MCF 10A (cell line): ENCODE measurements around the gene TBRG4. TPM values are rescaled to one million over a fixed set of nuclear protein-coding genes. Genes with fewer than 3 reads are reported as not detected.
A peak's percentile ranks its signal among the peaks of the same experiment; 100 is the strongest.
"Not testable (repeated sequence)": the region's sequence is repeated elsewhere in the genome, so short reads cannot be mapped to it uniquely, and the experiment has no call there.

ENCODE experiments used
- BruUV-seq: library from RNA; stranded (reverse); fragments of 400-500 nt; replicated peaks from 2 replicates; lab custom pipeline; 2021; lab: Mats Ljungman, UMichigan
- CTCF ChIA-PET: fragments of 300-600 bp; sonication (Branson Sonifier 250); formaldehyde crosslinking; extraction: SDS; loops from one replicate; lab custom pipeline; 2021; ENCODE audit warnings: antibody characterized with exemption, inconsistent platforms; lab: Yijun Ruan, JAX
- POLR2A ChIA-PET: fragments of 300-600, 350-650 bp; sonication (Branson Sonifier 250); formaldehyde crosslinking; extraction: SDS; loops from one replicate; lab custom pipeline; 2020; ENCODE audit warnings: antibody characterized with exemption, inconsistent platforms; lab: Yijun Ruan, JAX
- DNase-seq: peaks from one replicate; pipeline ENCODE4 v3.0.0-alpha.2; 2018; ENCODE audit not compliant: unreplicated experiment
- H3K27ac Mint-ChIP-seq: one replicate; pipeline ENCODE4 v1.8.0; 2022; ENCODE audit warnings: mild to moderate bottlenecking, low read depth, mixed read lengths; ENCODE audit not compliant: unreplicated experiment
- H3K27me3 Mint-ChIP-seq: one replicate; pipeline ENCODE4 v1.8.0; 2022; ENCODE audit warnings: mixed read lengths; ENCODE audit not compliant: insufficient read depth, unreplicated experiment
- H3K36me3 Mint-ChIP-seq: one replicate; pipeline ENCODE4 v1.8.0; 2022; ENCODE audit warnings: mild to moderate bottlenecking, moderate library complexity, mixed read lengths; ENCODE audit not compliant: insufficient read depth, unreplicated experiment
- H3K4me1 Mint-ChIP-seq: one replicate; pipeline ENCODE4 v1.8.0; 2022; ENCODE audit warnings: mixed read lengths; ENCODE audit not compliant: insufficient read depth, unreplicated experiment
- H3K4me3 Mint-ChIP-seq: one replicate; pipeline ENCODE4 v1.8.0; 2022; ENCODE audit warnings: mild to moderate bottlenecking, moderate library complexity, mixed read lengths; ENCODE audit not compliant: unreplicated experiment
- H3K9me3 Mint-ChIP-seq: one replicate; pipeline ENCODE4 v1.8.0; 2022; ENCODE audit warnings: mixed read lengths; ENCODE audit not compliant: unreplicated experiment
- intact Hi-C: fragments of 100-400 bp; cut with micrococcal nuclease; formaldehyde crosslinking; loops from 2 replicates; pipeline ENCODE4 v1.14.1; 2022
- total RNA-seq: library from RNA; stranded (reverse); gene quantifications from 2 replicates; pipeline ENCODE4 v1.2.3, GENCODE V29; 2022
- TF ChIP-seq, protein P1 (sequence below): fragments of 200-600 bp; IDR thresholded peaks from one replicate; pipeline ENCODE4 v1.8.0; 2022; ENCODE audit warnings: antibody characterized with exemption, mild to moderate bottlenecking; ENCODE audit not compliant: unreplicated experiment

Gene TBRG4
- total RNA-seq, 1 experiment from 2014 or later = 85.7 TPM

DNA sequence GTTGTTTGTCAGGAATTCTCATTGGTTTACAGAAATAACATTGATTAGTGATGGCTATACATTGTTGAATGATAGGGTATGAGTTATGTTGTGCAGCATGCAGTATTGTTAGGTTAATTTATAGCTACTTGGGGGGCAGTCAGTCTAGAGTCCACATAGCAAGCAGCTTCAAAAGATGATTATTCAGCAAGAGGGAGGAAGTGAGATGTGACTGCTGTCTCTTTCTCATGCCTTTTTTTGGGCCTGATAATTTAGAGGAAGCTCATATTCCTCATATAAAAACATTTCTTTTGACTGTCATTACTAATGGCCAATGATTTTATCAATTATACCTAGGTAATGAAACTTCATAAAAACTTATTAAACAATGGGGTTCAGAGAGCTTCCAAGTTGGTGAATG is 3.4 kb upstream of the TBRG4 start:
- TF ChIP-seq, protein P1, sequence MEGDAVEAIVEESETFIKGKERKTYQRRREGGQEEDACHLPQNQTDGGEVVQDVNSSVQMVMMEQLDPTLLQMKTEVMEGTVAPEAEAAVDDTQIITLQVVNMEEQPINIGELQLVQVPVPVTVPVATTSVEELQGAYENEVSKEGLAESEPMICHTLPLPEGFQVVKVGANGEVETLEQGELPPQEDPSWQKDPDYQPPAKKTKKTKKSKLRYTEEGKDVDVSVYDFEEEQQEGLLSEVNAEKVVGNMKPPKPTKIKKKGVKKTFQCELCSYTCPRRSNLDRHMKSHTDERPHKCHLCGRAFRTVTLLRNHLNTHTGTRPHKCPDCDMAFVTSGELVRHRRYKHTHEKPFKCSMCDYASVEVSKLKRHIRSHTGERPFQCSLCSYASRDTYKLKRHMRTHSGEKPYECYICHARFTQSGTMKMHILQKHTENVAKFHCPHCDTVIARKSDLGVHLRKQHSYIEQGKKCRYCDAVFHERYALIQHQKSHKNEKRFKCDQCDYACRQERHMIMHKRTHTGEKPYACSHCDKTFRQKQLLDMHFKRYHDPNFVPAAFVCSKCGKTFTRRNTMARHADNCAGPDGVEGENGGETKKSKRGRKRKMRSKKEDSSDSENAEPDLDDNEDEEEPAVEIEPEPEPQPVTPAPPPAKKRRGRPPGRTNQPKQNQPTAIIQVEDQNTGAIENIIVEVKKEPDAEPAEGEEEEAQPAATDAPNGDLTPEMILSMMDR = no peak
- intact Hi-C loops = loop anchor here (10.0 kb wide), 1 partner anchor 120 kb away; no protein-coding TSS in a partner anchor
- BruUV-seq = no TSS peak
- DNase-seq = no peak
- H3K4me1 Mint-ChIP-seq = peaks cover 4% of the 10 kb centered on the region
- no peak overlapping the region for H3K27ac Mint-ChIP-seq
- CTCF ChIA-PET = interaction anchor here (1.0 to 3.7 kb wide), 3 partner anchors 9 to 21 kb away, joined by 5 to 26 read pairs (median 5); no protein-coding TSS in a partner anchor
- POLR2A ChIA-PET = interaction anchor here (2.6 kb wide), 1 partner anchor 113 kb away, joined by 8 read pairs; no protein-coding TSS in a partner anchor
- peaks cover 17% of the 10 kb centered on the region for H3K36me3 Mint-ChIP-seq
- no peaks in the 10 kb centered on the region for H3K9me3 Mint-ChIP-seq
- no peaks in the 10 kb centered on the region for H3K27me3 Mint-ChIP-seq
- no peak overlapping the region for H3K4me3 Mint-ChIP-seq

DNA sequence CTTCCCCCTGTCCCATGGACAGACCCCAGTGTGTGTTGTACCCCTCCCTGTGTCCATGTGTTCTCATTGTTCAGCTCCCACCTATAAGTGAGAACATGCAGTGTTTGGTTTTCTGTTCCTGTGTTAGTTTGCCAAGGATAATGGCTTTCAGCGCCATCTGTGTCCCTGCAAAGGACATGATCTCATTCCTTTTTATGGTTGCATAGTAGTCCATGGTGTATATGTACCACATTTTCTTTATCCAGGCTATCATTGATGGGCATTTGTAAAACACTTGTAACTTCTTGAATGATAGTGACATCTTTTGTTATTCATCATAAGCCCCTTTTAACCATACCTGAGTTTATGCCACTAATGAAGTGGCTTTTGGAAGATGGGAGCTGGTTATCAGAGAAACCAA is 2.8 kb upstream of the TBRG4 start:
- not testable (repeated sequence) for H3K9me3 Mint-ChIP-seq, H3K27ac Mint-ChIP-seq, H3K4me1 Mint-ChIP-seq, H3K4me3 Mint-ChIP-seq, H3K27me3 Mint-ChIP-seq, BruUV-seq, DNase-seq
- POLR2A ChIA-PET = interaction anchor here (0.7 to 2.6 kb wide), 4 partner anchors 22 to 514 kb away, joined by 3 to 8 read pairs (median 5); no protein-coding TSS in a partner anchor
- peaks cover 13% of the 10 kb centered on the region for H3K36me3 Mint-ChIP-seq
- intact Hi-C loops = loop anchor here (10.0 kb wide), 1 partner anchor 119 kb away; no protein-coding TSS in a partner anchor
- CTCF ChIA-PET = interaction anchor here (1.0 to 3.7 kb wide), 3 partner anchors 10 to 22 kb away, joined by 5 to 26 read pairs (median 5); no protein-coding TSS in a partner anchor

DNA sequence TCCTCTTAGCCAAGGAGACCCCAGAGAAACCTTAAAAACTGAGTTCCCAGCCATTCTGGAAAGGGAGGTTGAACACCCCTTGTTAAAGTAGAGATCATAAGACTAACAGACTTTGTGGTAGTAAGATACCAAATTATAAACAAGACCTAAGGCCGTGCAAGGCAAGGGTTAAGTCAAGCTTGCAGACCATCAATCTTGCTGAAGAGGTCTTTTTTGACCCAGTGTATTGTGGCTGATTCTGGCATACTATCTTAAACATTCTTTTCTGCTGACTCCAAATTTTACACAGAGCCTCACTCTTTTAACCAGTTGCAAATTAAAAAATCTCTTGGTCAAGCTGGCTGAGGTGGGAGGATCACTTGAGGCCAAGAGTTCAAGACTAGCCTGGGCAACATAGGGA is 1.2 kb upstream of the TBRG4 start:
- Mint-ChIP-seq H3K4me3 (peak overlapping the region; percentile 91), H3K27ac (no peak overlapping the region), H3K36me3 (peaks cover 19% of the 10 kb centered on the region), H3K9me3 (no peaks in the 10 kb centered on the region), H3K27me3 (no peaks in the 10 kb centered on the region), H3K4me1 (peaks cover 18% of the 10 kb centered on the region)
- intact Hi-C loops = loop anchor here (10.0 kb wide), 1 partner anchor 118 kb away; no protein-coding TSS in a partner anchor
- no peak for DNase-seq
- CTCF ChIA-PET = interaction anchor here (0.9 to 1.6 kb wide), 2 partner anchors 9 to 23 kb away, joined by 5 read pairs; no protein-coding TSS in a partner anchor
- BruUV-seq = no TSS peak
- POLR2A ChIA-PET = interaction anchor here (0.5 to 3.2 kb wide), 11 partner anchors 13 to 505 kb away, joined by 3 to 59 read pairs (median 7); partner anchors contain the start of genes CCM2, OGDH and PURB
- TF ChIP-seq, protein P1 = no peak

DNA sequence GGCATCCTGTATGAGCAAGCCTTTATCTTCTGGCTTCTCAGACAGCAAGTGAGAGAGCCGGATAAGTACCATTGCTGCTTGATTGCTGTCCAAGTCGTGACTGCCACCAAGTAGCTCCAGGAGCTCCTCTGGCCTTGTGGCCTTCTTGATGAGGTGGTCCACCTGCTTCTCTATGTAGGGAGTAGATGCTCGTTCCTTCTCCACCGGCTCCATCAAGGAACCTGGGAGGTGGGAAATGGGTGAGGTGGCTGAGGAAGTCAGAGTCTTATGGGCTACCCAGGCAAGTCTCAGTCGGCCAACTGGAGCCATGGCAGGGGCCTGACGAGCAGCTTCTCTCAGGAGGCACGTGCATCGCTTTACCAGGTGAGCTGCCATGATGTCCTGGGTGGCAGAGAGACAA is 2.6 kb downstream of the TBRG4 start:
- POLR2A ChIA-PET = interaction anchor here (0.7 kb wide), 1 partner anchor 16 kb away, joined by 3 read pairs; no protein-coding TSS in a partner anchor
- no peaks in the 10 kb centered on the region for H3K9me3 Mint-ChIP-seq
- H3K4me1 Mint-ChIP-seq = peaks cover 19% of the 10 kb centered on the region
- TF ChIP-seq, protein P1 = no peak
- H3K4me3 Mint-ChIP-seq = peak overlapping the region; percentile 55
- no peak overlapping the region for H3K27ac Mint-ChIP-seq
- intact Hi-C loops = no loop called here
- peaks cover 51% of the 10 kb centered on the region for H3K36me3 Mint-ChIP-seq
- no peak for DNase-seq
- no peaks in the 10 kb centered on the region for H3K27me3 Mint-ChIP-seq
- no TSS peak for BruUV-seq
- CTCF ChIA-PET = interaction anchor here (0.7 kb wide), 1 partner anchor 253 kb away, joined by 5 read pairs; no protein-coding TSS in a partner anchor
